Left lobe of liver (tissue), 2 donors: ENCODE measurements around the gene ENPP1. TPM values are rescaled to one million over a fixed set of nuclear protein-coding genes. Genes with fewer than 3 reads are reported as not detected.
"Not testable (repeated sequence)": the region's sequence is repeated elsewhere in the genome, so short reads cannot be mapped to it uniquely, and the experiment has no call there.

Source experiments
- ATAC-seq: fragments of 200-7000 bp; cut with Tn5 transposase; one replicate; pipeline ENCODE4 v1.9.1; 2020; ENCODE audit warnings: mild to moderate bottlenecking, moderate library complexity
- DNase-seq: peaks from one replicate; pipeline ENCODE4 v3.0.0-alpha.2; 2020; ENCODE audit warnings: low spot score
- total RNA-seq: library from RNA; stranded (reverse); gene quantifications from one replicate; pipeline ENCODE4 v1.2.1, GENCODE V29; 2021
- donor health status: DM: no; HTN: no; CAD: no; lungs with moderate emphysema.
- donor health status: DM: no; HTN: yes; CAD: no.

ENPP1 gene
- total RNA-seq, 1 donor from 2014 or later, result 49.1 TPM

GRCh38 chr6:131911951-131912350 is 104.1 kb downstream of the ENPP1 start:
- ATAC-seq (no peak), DNase-seq (no peak)

- no peak for ATAC-seq
- DNase-seq, result no peak
Observed at GRCh38 chr6:131914234-131914633, 106.4 kb downstream of the ENPP1 start.

GRCh38 chr6:131914967-131915751 is 107.3 kb downstream of the ENPP1 start:
- ATAC-seq (peak; percentile 91), DNase-seq (no peak)

- not testable (repeated sequence) for ATAC-seq
Observed at GRCh38 chr6:131916091-131916796, 108.4 kb downstream of the ENPP1 start.

GRCh38 chr6:131916847-131917246 is 109.0 kb downstream of the ENPP1 start:
- ATAC-seq (no peak), DNase-seq (no peak)

More at GRCh38 chr6:131916091-131916796, 108.4 kb downstream of the ENPP1 start:
- DNase-seq, result not testable (repeated sequence)

- DNase-seq, result no peak
- no peak for ATAC-seq
Observed at GRCh38 chr6:131917318-131917717, 109.5 kb downstream of the ENPP1 start.

GRCh38 chr6:131917763-131918649 is 110.2 kb downstream of the ENPP1 start:
- DNase-seq (no peak), ATAC-seq (no peak)

GRCh38 chr6:131918650-131919355 is 111.0 kb downstream of the ENPP1 start:
- ATAC-seq (no peak), DNase-seq (no peak)

- no peak for DNase-seq
Observed at GRCh38 chr6:131920656-131921055, 112.8 kb downstream of the ENPP1 start.

GRCh38 chr6:131923356-131923755 is 115.5 kb downstream of the ENPP1 start:
- DNase-seq (peak; percentile 58), ATAC-seq (peak; percentile 98)

More at GRCh38 chr6:131920656-131921055, 112.8 kb downstream of the ENPP1 start:
- ATAC-seq, result no peak

- DNase-seq (no peak), ATAC-seq (peak; percentile 83)
Observed at GRCh38 chr6:131924881-131925474, 117.2 kb downstream of the ENPP1 start.

GRCh38 chr6:131929264-131929663 is 121.4 kb downstream of the ENPP1 start:
- ATAC-seq, result no peak
- no peak for DNase-seq

- ATAC-seq (no peak), DNase-seq (no peak)
Observed at GRCh38 chr6:131929976-131930375, 122.2 kb downstream of the ENPP1 start.

GRCh38 chr6:131931063-131931750 is 123.4 kb downstream of the ENPP1 start:
- ATAC-seq (peak; percentile 86), DNase-seq (no peak)

GRCh38 chr6:131936156-131936555 is 128.3 kb downstream of the ENPP1 start:
- ATAC-seq, result peak; percentile 26
- no peak for DNase-seq

GRCh38 chr6:131937226-131937625 is 129.4 kb downstream of the ENPP1 start:
- no peak for ATAC-seq
- DNase-seq, result no peak

GRCh38 chr6:131937703-131938631 is 130.1 kb downstream of the ENPP1 start:
- ATAC-seq (peak; percentile 19), DNase-seq (no peak)
